ENCODE measurements around the gene PLPP7.
"Not testable (repeated sequence)": the region's sequence is repeated elsewhere in the genome, so short reads cannot be mapped to it uniquely, and the experiment has no call there.

PLPP7 gene

GRCh38 chr9:131270171-131271015 is 19.1 kb upstream of the PLPP7 start:
- peak; percentile 43 for DNase-seq

- DNase-seq: not testable (repeated sequence)
These were observed 18.6 kb upstream of the PLPP7 start for GRCh38 chr9:131271016-131271273.

GRCh38 chr9:131271506-131271931 is 18.0 kb upstream of the PLPP7 start:
- DNase-seq: peak; percentile 20

GRCh38 chr9:131272212-131272611 is 17.3 kb upstream of the PLPP7 start:
- DNase-seq: no peak

- DNase-seq: no peak
These were observed 16.2 kb upstream of the PLPP7 start for GRCh38 chr9:131273146-131273855.

- no peak for DNase-seq
These were observed 15.5 kb upstream of the PLPP7 start for GRCh38 chr9:131273856-131274673.

GRCh38 chr9:131274674-131275331 is 14.7 kb upstream of the PLPP7 start:
- DNase-seq: peak; percentile 6

- no peak for DNase-seq
These were observed 14.0 kb upstream of the PLPP7 start for GRCh38 chr9:131275332-131276093.

- DNase-seq: peak; percentile 38
These were observed 13.2 kb upstream of the PLPP7 start, which contains the start of gene FAM78A for GRCh38 chr9:131276094-131276888. FAM78A (minus strand) TSS chr9:131276510; CDS start chr9:131276179, 331 bp downstream.

GRCh38 chr9:131276891-131277286 is 12.6 kb upstream of the PLPP7 start:
- DNase-seq: peak; percentile 29

- no peak for DNase-seq
These were observed 12.1 kb upstream of the PLPP7 start for GRCh38 chr9:131277287-131277909.

GRCh38 chr9:131277910-131278701 is 11.4 kb upstream of the PLPP7 start:
- DNase-seq: peak; percentile 75

- DNase-seq: no peak
These were observed 10.8 kb upstream of the PLPP7 start for GRCh38 chr9:131278702-131279111.

- DNase-seq: no peak
These were observed 10.2 kb upstream of the PLPP7 start for GRCh38 chr9:131279196-131279862.

GRCh38 chr9:131279863-131280570 is 9.5 kb upstream of the PLPP7 start:
- no peak for DNase-seq

GRCh38 chr9:131280660-131281059 is 8.9 kb upstream of the PLPP7 start:
- DNase-seq: no peak

GRCh38 chr9:131281119-131281965 is 8.2 kb upstream of the PLPP7 start:
- DNase-seq: no peak

- DNase-seq: no peak
These were observed 7.3 kb upstream of the PLPP7 start for GRCh38 chr9:131282175-131282574.

Measured in stimulated activated naive CD4-positive, alpha-beta T cell treated with Interleukin-2 at 50 U/mL for 16 hours (primary cell).